Hematopoietic multipotent progenitor cell treated with erythropoietin and hydrocortisone succinate and interleukin-3 and kit ligand, for 6 days (in vitro differentiated cells): ENCODE measurements around the gene SOX3.

Source experiments
- DNase-seq: peaks from one replicate; pipeline ENCODE4 v3.0.0-alpha.2; 2015

Gene SOX3

DNA sequence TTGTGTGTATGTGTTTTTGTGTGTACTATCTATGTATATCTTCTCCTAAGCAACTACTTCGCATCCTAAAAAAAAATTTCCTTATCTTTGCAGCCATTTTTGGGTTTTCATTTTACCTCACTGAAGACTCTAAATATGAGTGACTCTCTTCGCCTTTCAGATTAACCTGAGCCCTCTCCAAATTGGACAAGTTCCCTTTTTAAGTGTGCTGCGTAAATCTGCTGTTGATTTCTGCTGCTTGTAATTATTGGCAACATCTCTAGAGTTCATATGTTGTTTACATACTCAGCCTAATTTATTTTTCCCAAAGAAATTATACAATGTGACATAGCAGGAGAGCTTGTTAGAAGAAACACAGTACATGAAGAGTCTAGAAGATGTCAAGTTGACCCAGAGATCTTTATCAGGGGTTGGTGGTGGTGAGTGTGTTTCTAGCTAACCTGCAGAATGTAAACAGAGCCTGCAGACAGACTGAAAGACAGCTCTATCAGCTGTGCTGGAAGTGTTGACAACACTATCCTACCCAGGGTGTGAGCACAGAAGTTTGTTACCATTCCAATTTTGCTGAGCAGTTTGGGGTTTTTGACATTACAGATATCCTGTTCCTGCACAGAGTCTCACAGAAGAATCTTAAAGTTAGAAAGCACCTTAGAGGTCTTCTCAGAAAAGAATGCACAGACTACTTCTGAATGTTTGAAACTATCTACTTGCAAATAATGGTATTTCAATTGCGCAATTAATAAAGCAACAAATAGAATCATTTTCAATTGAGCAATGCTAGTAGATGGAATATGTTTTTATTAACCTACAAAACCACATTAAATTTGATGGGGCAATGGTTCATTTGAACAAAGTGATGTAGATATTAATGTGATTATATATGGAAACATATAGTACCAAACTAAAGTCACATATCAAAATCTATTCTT lies 12.5 kb downstream of the SOX3 start:
- DNase-seq: no peak

DNA sequence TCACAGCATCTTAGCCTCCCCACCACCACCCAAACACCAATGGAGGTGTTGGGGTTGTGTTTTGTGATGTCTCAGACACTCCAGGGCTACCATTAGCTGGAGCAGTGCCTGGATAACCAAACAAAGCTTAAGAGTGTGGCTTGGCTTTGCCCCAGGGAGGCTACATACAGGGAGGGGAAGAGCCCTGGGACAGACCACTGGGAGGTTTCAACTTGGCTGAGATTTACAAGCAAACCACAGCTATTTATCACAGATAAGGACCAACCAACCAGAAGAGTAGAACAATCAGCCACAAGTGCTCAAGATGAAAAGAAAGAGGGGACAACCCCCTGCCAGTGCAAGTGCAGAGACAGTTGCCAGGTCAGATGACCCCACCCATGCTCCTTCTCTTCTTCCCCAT lies 24.1 kb downstream of the SOX3 start:
- DNase-seq: no peak

DNA sequence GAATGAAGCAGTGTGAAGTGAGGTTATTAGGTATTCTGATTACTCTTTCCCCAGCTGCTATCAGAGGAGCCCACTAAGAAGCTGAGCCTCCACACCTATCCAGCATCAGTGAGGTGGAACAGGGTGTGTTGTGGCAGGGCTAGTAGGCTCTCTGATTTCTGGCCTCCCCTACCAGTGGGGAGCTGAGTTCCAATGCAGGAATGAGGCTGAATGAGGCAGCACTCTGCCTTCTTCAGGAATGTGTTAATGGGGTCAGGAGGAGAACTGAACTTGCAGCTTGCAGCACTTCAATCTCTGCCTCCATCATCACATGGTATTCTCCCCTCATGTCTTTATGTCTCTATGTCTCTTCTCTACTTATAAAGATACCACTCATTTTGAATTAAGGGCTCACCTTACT lies 26.9 kb downstream of the SOX3 start:
- no peak for DNase-seq

DNA sequence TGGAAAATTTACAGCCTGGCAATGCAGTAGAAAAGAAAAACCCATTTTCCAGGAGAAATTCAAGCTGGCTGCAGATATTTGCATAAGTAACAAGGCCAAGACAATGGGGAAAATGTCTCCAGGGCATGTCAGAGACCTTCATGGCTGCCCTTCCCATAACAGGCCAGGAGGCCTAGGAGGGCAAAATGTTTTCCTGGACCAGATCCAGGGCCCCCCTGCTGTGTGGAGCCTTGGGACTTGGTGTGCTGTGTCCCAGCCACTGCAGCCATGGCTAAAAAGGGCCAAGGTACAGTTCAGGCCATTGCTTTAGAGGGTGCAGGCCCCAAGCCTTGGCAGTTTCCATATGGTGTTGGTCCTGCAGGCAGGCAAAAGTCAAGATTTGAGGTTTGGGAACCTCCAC lies 29.8 kb downstream of the SOX3 start:
- DNase-seq: no peak

GRCh38 chrX:140467211-140467610 lies 37.7 kb downstream of the SOX3 start:
- DNase-seq: no peak
